Epidermal melanocyte (primary cell): ENCODE data around the gene KIF26B.

Source experiments
- DNase-seq: peaks from one replicate; pipeline ENCODE4 v3.0.0; 2011; ENCODE audit warnings: low spot score; ENCODE audit not compliant: insufficient read length

Gene KIF26B

DNA sequence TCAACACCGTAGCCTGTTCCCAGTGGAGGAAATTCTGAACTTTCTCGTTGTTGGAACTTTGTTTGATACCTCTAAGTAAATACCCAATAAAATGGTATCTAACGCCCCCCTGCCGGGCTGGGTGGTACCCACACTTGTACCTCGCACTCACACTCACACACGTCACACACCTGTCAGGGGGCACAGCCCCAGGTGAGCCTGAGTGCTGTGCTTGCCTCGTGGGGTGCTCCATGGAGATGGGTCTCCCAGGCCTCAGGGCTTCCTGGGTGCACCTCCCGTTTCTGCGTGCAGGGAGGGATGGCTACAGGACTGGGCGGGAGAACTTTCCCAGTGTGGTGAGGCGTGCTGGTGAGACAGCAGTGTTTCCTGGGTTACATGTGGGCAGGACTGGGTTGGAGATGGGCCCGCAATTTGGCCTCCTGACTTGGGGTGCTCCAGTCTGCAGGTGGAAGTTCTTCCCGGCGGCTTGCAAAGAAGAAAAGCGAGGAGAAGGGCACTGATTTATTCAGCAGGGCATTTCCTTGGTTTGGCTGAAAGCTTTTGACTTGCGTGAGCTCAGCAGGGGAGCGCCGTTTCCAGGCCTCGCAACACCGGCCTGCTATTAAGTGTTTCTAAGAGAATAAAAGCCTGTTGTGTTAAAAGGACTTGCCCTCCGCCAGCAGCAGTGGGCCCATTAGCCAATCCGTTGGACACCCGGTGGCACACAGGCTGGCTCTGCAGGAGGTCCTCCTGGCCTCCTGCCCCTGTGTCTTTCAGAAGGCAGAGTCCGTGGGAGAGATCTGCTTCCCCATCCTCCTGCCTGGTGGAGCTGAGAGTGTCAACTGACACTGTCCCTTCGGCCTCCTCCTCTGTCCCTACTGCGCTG is 79.7 kb downstream of the KIF26B start:
- DNase-seq: no peak

DNA sequence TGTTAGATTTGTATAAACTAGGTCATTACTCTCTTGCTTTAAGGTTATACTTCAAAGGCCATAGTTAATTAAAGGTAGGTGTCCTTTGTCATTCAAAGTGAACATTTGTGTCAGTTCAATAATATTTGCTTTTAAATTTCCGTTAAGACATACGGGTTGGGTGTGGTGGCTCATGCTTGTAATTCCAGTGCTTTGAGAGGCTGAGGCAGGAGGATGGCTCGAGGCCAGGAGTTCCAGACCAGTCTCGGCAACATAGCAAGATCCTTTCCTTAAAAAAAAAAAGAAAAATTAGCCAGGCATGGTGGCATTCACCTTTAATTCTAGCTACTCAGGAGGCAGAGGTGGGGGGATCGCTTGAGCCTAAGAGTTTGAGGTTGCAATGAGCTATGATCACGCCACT is 80.4 kb downstream of the KIF26B start:
- DNase-seq: no peak

DNA sequence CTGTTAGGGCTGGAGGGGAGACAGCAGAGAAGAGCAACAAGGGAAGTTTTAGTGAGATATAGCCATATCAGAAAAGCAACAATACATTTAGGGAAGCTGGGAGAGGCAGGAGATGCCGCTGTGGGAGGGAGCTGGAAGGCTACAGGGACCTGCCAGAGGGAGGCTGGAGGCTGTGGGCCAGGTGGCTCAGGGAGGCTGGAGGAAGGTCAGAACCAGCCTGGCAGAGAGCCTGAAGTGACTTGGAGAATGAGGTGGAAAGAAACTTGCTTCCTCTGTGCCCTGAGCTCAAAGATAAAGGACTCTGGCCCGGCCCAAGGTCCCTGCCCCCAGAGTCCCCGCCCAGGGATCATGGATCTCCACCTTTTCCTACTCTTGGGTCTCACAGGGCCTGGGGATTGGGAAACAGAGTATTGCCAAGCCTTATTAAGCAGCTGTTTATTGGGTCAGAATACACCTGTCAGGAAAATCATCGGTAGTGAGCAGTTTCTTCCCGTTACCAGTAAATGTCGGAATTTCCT is 85.9 kb downstream of the KIF26B start:
- DNase-seq: no peak

DNA sequence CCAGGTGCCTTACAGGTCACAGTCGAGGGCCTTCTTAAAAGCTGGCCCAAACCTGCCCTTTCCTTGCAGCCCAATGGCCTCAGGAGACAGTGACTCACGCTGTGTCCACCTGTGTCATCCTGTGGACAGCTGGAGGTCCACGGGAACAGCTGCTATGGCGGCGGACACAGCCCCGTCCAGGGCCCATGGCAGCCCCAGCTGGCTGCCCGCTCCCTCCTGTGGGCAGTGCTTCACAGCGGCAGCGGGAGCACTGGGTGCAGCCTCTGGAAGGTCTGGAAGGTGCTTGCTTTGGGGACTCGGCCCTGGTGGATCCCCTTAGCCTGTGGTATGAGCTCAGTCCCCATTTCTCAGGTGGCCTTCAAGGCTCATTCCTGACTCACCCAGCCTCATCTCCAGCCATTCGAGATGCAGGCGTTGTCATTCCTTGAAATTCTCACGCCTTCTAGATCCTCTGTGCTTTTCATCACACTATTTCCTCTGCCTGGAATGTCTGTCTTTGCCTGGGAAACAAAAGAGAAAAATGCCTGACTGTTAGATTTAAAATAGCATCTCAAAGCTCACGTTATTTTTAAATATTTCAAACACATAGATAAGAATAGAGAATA is 86.8 kb downstream of the KIF26B start:
- DNase-seq: no peak

DNA sequence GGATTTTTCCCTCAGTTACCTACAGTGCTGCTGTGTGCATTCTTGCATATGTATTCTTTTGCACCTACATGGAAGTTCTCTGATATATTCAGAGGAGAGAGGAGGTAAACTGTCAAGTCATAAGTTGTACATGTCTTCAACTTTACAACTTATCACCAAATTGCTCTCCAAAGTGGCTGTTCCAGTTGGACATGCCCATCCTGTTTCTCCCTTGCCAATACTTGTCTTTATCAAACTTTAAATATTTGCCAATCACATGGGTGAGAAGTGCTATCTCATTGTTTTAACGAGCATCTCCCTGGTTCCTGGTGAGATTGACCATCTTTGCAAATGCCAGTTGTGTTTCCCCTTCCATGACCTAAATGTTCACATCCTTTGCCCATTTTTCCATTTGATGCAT is 88.2 kb downstream of the KIF26B start:
- DNase-seq: no peak

DNA sequence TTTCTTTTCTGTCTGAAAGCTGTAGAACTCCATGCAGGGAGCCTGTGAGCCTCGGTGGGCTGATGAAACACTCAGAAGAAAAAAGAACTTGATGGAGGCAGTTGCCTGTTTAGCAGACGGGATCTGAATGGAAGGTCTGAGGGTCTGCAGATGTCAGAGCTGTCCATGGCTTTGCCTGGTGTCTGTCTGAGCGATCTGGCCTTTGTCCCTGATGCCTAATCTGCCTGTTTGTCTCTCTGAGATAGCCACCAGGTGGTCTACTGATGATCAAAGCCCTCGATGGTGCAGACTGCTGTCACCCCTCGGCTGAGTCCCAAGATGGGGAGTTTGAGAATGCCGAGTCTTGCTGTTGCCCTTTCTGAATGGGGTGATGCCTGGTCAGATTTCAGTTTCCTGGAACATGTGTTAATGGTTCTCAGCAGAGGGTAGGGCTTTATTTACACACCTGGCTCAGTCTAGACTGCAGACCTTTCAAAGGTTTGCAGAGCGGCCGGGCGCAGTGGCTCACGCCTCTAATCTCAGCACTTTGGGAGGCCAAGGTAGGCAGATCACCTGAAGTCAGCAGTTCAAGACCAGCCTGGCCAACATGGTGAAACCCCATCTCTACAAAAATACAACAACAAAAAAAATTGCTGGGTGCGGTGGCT is 90.4 kb downstream of the KIF26B start:
- DNase-seq: no peak

DNA sequence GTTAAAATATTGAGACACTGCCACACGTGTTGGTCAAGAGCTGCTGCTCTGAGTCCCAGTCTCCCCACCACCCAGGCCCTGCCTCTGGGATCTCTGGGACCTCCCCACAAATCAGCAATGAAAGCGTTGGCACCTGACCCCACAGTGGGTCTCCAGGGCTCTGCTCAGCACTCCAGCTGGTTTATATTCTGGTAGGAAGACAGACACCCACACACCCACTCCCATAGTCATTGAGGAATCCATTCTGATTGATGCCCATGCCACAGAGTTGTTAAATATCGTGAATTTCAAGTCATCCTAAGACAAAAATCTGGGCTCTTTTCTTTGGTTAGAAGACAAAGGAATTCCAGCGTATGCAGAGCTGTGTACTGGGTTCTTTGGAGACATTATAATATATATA is 91.6 kb downstream of the KIF26B start:
- no peak for DNase-seq

DNA sequence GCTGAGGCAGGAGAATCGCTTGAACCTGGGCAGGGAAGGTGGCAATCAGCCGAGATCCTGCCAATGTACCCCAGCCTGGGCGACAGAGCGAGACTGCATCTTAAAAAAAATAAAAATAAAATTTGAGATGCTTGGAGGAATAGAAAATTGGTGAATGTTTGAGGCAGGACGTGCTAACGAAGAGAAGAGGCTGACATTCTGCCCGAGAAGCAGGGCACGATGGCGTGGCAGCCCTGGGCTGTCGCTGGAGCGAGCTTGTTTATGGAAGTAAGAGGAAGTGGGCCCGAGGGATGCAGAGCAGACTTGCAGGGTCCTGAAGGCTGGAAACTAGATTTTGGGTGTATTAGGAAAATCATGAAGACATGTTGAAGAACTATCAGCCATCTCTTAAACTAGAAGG is 92.6 kb downstream of the KIF26B start:
- no peak for DNase-seq

DNA sequence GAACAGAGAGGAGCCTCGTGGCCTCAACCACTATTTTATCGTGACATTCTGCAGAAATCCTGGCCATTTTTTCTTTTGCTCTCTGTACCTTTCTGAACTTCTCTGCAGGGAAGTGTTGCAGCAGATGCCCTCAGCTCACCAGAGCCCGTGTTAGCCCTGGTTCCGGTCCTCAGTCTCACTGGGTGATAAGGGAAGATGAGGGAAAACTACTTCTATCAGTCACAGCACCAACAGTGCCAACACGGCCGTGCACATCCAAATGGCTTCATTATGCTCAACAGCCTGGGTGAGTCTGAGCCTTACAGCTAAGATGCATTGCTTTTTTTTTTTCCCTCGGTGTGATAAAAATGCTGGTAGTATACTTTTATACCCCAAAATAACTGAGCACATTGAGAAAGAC is 93.0 kb downstream of the KIF26B start:
- no peak for DNase-seq

DNA sequence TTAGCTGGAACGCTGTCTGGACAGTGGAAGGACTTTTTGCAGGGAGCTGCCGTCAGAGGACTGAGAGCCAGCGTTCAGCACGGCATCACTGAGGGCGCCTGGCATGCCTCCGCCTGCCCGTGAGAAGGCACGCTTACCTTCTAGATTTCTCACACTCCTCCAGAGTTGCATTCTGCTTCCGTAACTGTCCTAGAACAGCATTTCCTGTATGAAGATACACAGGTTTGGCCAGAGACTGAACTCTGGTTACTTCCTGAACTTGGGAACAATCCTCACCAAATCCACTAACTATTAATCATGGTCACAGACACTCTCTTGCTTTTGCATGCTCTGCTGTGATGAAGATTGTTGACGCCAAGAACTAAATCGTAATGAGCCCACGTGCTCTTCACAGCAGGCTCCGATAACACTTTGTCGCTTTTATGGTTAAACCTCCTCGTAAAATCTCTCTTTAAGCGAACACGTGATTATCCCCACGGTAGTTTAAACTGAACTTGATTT is 93.5 kb downstream of the KIF26B start:
- DNase-seq: no peak

DNA sequence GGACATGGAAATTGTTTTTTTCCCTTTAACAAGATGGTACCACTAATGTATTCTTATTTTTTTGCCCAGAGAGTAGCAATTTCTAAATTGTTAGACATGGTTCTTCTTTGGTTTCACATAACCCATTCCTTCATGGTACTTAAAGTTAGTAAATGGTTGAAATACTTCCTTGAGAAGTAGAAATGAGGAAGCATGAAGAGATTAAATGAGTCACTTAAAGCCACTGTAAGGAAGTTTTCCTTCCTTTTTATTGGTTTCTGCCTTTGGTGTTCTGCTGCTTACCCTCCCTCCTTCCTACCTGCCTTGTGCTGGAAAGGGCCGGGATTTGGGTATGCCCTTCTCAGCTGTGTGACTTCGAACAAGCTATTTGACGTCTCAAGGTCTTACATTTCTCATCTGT is 101.0 kb downstream of the KIF26B start:
- DNase-seq: no peak

DNA sequence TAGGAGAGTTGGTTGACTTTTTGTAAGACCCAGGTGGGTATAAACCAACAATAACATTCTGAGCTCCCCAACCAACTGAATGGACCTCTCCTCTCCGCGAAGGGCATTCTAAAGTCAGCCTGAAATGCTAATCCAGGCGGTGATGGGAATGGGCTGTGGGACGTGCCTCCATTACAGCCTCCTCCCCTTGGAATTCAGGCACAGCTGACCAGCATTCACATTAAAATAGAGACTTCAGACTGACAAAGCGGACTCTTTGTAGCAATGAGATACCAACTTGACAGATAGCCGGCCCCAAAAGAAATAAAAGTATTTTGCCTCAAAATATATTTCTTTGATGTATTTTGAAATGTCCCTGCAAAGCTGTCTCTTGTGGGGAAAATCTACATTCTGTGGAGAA is 101.7 kb downstream of the KIF26B start:
- no peak for DNase-seq

DNA sequence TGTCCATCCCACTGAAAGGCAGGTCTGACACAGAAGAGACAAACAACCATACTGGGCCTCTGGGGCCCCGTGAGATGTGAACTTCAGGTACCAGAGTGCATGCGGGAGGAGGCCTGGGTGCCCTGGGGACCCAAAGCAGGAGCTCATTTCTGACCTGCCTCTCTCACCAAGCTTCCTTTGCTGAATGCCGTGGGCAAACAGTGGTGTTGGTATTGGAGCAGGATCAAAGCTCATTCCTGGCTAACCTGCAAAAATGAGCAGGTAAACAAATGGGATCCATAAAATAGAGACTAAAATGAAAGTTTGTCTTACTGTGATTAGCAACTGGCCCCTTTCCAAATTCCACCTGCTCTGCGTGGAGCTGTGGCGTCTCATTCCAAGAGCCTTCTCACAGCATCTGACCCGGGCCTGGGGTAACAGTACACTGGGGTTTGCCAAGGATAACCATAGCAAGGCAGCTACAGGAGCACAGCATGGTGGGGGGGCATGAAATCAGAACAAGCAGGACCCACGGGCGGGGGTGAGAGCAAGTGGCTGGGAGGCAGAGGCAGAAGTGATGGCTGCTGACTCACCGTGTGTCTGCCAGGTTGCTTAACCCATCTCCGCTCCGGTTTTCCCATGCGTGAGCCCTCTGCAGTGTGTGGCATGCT is 103.6 kb downstream of the KIF26B start:
- DNase-seq: no peak

DNA sequence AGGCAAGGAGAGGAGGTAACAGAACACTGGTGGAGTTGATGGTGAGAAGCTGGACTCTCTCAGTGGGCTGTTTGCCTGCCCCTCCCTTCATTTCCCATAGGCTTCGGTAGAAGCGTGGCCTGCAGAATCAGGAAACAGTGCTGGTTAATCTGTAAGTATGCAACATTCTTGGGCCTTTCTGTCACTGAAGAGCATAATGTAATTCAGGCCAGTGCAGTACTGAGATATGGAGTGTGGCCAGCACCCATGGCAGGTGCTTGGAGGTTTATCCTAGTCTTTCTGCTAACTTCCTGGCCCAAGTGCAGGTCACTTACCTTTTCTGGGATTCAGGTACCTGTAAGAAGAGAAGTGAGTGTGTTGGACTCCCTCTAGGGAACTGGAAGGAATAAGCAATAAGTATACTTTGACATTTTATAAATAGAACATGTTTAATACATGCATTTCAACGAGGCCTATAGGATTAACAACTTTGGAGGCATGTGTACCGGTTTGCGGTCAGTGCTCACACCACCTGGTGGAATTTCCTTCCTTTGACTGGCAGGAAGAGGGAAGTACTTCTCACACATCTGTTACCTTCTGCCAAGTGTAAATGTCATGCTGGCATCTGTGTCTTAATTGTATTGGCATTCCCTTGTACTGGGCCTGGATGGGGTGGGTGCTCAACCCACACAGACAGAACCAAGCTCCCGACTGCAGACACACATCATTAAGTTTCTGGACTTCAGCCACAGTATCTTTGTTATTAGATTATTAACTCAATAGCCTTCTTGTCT is 105.5 kb downstream of the KIF26B start:
- DNase-seq: no peak

DNA sequence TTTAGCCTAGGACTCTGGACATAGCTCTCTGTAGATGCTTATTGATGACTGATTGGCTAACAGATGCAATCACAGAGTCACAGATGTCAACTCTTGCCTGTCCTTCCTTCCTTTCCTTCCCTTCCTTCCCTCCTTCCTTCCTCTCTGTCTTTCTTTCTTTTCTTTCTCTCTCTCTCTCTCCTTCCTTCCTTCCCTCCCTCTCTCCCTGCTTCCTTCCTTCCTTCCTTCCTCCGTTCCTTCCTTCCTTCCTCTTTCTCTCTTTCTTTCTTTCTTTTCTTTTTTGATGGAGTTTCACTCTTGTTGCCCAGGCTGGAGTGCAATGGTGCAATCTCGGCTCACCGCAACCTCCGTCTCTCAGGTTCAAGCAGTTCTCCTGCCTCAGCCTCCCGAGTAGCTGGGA is 106.1 kb downstream of the KIF26B start:
- no peak for DNase-seq

DNA sequence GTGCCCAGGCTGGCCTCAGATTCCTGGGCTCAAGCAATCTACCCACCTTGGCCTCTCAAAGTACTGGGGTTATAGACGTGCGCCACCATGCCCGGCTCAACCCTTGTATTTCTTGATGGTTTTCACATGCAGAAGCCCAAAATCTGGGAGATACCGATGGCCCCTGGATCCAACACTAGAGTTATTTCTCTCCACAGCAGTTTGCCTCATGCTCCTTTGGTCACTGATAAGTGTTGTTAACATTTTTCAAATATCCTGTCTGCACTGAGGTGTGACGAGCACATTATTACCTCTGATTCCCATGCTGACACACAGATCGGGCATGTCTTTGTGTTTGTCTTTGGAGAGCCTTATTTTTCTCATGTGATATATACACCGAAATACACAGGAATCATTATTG is 107.0 kb downstream of the KIF26B start:
- DNase-seq: no peak

DNA sequence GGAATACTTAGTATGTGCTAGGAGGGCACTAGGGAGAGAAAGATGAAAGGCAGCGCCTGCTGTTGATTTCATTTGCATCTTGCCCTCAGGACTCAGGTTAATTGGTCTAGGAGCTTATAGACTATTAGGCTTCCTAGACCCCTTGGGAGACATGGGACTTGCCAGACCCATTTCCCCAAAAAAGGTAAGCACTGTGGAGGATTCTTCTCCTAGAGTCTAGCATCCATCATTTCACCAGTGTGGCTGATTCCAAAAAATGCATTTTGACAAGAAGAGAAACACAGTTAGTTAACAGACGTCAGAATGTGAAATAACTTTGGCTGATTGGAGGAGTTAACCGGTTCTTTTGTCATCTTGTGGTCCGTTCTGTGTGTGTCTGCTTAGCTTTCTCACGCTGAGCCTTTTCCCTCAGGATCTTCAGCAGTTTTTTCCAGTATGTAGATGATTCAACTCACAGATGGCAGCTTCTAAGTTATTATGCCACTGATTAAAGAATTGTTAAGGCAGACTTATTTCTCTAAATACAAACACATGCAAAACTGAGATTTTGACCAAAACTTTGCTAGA is 108.8 kb downstream of the KIF26B start:
- no peak for DNase-seq

DNA sequence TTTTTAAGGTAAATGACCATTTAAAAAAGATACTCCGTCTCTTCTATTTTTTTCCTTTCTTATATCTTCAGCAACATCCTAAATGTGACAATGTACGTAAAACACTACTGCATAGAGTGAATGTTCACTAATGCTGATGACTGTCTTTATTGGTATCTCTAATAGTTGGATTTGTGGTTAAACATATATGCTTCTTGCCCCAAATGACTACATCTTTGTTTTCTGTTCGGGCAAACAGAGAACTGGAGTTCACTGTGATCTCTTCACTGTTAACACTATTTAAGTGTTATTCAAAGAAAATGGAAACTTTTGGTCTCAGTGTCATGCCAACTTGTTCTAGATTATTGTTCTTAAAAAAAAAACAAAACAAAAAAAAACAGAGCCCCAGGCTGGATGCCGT is 109.4 kb downstream of the KIF26B start:
- DNase-seq: no peak

DNA sequence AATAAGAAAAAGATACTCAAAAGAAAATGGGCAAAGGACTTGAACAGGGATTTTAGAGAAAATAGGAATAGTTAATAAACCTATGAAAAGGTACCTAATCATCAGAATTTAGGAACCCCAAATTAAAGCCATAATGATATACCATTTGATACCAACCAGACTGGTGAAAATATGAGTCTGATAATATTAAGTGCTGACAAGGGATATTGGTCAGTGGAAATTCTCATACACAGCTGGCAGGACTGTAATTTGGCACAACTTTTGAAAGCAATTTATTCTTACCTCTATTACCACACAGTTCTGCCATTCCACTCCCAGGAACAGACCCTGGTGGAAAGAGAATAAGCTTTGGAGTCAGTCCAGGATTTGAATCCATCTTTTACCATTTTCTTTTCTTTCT is 111.3 kb downstream of the KIF26B start:
- no peak for DNase-seq

DNA sequence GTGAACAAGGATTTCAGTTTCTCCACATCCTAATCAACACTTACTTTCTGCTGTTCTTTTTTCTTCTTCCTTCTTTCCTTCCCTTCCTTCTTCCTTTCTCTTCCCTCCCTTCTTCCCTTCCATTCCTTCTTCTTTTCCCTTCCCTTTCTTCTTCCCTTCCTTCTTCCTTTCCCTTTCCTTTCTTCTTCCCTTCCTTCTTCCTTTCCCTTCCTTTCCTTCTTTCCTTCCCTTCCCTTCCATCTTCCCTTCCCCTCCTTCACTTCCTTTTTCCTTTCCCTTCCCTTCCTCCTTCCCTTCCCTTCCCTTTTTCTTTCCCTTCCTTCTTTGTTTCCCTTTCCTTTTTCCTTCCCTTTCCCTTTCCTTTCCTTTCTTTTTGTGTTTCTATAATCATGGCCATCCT is 115.3 kb downstream of the KIF26B start:
- DNase-seq: no peak

DNA sequence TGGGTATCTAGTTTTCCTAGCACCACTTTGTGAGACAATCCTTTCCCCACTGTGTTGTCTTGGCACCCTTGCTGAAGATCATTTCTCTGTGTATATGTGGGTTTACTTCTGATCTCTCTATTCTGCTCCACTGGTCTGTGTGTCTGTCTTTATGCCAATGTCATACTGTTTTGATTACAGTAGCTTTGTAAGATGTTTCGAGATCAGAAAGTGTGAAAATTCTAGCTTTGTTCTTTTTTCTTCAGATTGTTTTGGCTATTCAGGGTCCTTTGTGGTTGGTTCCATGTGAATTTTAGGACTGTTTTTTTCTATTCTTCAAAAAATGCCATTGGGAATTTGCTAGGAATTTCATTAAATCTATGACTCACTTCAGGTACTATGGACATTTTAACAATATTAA is 116.2 kb downstream of the KIF26B start:
- DNase-seq: no peak
